GM19023 (cell line): ENCODE data around the gene NCOA3.

Experiments
- ATAC-seq: cut with Tn5 transposase; IDR thresholded peaks from one replicate; pipeline ENCODE4 v1.9.1; 2021; ENCODE audit warnings: mild to moderate bottlenecking, moderate library complexity; ENCODE audit not compliant: unreplicated experiment

The NCOA3 gene

DNA sequence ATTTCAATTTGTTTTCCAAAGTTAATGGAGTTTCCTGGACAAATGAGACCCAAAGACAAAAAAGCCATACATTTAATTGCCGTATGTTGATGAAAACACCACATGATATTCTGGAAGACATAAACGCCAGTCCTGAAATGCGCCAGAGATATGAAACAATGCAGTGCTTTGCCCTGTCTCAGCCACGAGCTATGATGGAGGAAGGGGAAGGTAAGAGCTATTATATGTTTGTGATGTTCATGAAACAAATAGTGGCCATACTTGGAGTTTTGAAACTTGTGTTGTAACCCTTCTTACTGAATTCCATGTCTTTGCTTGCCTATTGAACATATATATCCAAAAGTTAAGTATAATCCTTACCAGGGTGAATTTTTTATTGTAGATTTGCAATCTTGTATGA is 125.9 kb downstream of the NCOA3 start:
- ATAC-seq, result no peak

DNA sequence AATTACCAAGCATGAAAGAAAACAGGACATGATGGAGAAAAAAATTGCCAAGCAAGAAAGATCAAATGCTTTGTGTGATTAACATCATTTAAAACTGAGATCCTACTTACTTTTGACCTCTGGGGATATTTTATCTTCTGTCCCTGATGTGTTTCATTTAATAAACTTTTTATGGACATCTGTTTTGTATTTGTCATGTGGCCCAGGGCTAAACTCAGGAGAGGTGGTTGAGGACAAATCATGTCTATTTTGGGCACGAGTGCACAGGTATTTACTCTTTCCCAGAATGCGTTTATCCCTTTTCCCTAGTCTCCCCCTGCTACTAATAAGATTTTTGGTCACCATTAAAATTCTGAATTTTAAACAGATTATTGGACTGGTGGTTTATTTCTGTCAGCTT is 128.2 kb downstream of the NCOA3 start:
- no peak for ATAC-seq

DNA sequence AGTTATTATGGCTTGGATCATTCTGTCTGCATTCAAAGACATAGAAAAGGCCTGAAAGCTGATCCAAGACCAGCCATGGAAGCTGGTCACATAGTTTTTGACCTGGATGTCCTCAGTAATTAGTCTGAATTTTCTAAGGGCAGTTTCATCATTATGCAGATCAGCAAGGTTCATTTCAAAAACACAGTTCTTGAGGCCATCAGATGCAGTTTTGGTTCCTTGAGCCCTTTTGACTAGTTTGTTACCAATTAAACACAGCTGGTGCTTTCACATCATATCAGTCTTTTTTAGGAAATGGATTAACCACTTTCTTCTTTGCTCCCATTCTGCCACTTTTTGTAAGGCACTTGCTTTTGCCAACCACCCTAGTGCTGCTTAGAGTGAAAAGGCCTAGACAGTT is 129.4 kb downstream of the NCOA3 start:
- no peak for ATAC-seq

DNA sequence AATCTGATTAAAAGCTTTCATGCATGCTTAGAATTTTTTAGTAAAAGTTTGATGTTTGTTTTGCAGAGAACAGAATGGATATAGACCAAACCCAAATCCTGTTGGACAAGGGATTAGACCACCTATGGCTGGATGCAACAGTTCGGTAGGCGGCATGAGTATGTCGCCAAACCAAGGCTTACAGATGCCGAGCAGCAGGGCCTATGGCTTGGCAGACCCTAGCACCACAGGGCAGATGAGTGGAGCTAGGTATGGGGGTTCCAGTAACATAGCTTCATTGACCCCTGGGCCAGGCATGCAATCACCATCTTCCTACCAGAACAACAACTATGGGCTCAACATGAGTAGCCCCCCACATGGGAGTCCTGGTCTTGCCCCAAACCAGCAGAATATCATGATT is 133.6 kb downstream of the NCOA3 start:
- ATAC-seq, result no peak

DNA sequence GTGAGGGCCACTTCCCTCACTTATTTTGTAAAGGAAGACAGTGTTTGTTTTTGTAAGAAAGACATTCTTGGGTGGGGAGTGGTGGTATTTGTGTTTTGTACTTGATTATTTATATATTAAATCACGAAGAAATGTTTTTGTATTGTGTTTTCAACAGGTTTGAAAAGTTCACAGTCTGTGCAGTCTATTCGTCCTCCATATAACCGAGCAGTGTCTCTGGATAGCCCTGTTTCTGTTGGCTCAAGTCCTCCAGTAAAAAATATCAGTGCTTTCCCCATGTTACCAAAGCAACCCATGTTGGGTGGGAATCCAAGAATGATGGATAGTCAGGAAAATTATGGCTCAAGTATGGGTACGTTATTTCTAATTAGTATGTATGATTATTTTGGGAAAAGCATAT is 137.2 kb downstream of the NCOA3 start:
- ATAC-seq, result no peak

DNA sequence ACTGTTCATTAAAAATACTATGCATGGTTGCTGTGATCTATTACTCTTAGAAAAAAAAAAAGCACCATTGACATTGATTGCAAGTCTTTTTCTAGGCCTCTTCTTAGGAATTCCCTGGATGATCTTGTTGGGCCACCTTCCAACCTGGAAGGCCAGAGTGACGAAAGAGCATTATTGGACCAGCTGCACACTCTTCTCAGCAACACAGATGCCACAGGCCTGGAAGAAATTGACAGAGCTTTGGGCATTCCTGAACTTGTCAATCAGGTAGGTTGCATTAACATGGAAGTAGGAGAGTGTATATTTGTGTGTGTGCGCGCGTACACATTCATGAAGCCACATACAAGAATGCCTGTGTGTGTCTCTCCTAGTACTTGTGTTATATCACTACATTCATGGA is 140.4 kb downstream of the NCOA3 start:
- no peak for ATAC-seq

DNA sequence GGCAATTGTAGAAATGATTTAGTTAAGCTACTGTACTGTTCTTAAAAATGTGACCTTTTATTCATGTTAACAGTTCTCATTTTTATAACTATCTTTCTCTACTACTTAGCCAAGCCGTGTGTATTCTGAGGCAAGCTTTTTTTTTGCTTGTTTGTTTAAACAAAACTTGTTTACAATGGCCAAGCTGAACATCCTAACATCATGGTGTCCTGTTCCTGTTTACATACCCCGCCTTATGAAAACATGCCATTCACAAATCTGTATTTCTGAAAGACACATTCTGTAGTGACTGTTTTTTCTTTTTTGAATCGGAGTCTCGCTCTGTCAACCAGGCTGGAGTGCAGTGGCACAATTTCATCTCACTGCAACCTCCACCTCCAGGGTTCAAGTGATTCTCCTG is 140.9 kb downstream of the NCOA3 start:
- ATAC-seq, result no peak

DNA sequence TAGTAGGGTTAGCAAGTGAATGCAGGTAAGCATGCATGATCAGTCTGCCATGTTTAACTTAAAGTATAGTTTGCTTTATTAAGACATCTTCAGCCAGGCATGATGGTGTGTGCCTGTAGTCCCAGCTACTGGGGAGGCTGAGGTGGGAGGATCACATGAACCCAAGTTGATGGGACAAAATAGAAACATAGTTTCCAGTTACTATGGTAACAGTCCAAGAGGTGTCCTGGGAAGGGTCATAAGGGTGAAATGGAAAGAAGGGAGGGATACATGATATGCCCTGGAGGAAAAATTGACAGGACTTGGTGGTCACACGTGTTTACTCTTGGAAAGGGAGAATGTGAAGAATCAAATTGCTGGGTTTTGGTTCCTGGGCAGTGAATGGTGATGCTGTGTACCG is 143.9 kb downstream of the NCOA3 start:
- ATAC-seq, result no peak

DNA sequence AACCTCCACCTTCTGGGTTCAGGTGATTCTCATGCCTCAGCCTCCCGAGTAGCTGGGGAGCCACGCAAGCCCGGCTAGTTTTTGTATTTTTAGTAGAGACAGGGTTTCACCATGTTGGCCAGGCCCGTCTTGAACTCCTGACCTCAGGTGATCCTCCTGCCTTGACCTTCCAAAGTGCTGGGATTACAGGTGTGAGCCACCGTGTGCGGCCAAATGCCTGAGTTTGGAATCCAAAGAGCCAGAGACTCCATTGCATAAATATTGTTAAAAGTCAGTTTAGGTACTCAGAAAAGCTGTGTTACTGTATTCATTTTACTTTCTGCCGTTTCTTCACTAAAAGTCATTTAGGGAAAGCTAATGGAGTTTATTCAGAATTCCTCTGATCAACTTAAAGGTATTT is 146.3 kb downstream of the NCOA3 start:
- ATAC-seq, result no peak

DNA sequence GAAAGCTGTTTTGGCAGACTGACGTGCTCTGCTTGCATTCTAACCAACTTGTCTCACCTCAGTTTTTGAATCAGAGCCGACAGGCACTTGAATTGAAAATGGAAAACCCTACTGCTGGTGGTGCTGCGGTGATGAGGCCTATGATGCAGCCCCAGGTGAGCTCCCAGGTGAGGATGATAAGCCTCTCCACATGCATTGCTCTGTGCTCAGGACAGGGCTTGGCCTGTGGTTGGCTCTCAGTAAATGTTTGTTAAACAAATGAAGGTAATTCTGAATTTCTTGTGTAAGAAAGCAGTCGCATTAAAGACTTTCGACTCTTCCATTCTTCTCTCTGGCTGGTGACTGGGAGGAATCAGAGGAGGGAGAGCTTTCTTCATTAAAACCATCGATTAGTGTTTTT is 147.3 kb downstream of the NCOA3 start:
- ATAC-seq, result no peak

DNA sequence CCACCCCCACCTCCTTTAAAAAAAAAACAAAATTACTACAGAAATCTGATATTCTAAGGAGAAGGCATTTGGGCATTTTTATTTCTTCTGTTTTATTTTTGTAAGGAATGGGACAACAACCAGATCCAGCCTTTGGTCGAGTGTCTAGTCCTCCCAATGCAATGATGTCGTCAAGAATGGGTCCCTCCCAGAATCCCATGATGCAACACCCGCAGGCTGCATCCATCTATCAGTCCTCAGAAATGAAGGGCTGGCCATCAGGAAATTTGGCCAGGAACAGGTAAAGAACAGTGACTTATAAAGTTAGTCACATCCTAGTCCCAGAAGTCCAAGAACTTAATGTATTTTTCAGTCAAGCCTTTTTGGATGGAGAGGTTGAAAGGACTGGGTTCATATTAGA is 150.6 kb downstream of the NCOA3 start:
- ATAC-seq, result no peak

DNA sequence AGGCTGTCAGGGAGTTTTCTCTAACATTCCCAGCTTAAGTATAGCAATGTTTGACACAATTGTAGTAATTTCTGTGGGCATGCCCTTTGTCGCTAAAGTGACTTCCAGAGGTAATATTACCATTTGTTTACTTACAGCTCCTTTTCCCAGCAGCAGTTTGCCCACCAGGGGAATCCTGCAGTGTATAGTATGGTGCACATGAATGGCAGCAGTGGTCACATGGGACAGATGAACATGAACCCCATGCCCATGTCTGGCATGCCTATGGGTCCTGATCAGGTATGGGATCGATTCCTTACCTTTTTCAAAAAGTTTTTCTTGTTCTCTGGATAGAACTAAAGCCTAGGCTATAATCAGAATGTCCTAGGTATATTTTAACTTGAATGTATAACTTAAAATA is 151.1 kb downstream of the NCOA3 start:
- ATAC-seq, result no peak

DNA sequence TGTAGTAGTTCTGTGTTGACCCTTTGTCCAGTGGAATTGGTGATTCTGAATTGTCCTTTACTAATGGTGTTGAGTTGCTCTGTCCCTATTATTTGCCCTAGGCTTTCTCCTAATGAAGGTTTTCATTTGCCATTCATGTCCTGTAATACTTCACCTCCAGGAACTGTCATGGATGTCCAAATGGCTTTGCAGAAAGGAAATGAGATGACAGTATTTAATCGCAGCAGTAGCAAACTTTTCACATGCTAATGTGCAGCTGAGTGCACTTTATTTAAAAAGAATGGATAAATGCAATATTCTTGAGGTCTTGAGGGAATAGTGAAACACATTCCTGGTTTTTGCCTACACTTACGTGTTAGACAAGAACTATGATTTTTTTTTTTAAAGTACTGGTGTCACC is 152.2 kb downstream of the NCOA3 start:
- ATAC-seq, result no peak

DNA sequence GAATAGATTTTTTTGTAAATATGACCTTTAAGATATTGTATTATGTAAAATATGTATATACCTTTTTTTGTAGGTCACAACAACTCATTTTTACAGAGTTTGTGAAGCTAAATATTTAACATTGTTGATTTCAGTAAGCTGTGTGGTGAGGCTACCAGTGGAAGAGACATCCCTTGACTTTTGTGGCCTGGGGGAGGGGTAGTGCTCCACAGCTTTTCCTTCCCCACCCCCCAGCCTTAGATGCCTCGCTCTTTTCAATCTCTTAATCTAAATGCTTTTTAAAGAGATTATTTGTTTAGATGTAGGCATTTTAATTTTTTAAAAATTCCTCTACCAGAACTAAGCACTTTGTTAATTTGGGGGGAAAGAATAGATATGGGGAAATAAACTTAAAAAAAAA is 152.7 kb downstream of the NCOA3 start:
- no peak for ATAC-seq

DNA sequence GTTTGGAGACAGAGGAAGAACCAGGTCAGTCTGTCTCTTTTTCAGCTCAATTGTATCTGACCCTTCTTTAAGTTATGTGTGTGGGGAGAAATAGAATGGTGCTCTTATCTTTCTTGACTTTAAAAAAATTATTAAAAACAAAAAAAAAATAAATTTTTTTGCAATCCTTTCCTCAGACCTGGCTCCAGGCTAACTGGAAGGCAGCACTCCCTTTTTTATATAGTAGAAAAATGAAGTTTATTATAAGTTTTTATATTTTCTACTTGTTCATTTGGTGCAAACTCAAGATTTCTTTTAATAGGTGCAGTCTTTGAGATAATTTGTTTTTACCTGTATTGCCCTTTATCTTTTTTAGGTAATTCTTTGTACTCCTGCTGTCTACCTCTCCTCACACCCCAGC is 153.9 kb downstream of the NCOA3 start:
- no peak for ATAC-seq

DNA sequence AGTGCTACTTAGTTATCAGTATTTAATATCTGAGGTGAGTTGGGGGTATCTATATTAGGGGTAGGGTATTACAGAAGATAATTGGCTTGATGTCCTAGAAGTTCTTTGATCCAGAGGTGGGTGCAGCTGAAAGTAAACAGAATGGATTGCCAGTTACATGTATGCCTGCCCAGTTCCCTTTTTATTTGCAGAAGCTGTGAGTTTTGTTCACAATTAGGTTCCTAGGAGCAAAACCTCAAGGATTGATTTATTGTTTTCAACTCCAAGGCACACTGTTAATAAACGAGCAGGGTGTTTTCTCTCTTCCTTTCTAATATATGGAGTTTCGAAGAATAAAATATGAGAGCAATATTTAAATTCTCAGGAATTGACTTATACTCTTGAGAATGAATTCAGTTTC is 154.6 kb downstream of the NCOA3 start:
- ATAC-seq, result no peak

DNA sequence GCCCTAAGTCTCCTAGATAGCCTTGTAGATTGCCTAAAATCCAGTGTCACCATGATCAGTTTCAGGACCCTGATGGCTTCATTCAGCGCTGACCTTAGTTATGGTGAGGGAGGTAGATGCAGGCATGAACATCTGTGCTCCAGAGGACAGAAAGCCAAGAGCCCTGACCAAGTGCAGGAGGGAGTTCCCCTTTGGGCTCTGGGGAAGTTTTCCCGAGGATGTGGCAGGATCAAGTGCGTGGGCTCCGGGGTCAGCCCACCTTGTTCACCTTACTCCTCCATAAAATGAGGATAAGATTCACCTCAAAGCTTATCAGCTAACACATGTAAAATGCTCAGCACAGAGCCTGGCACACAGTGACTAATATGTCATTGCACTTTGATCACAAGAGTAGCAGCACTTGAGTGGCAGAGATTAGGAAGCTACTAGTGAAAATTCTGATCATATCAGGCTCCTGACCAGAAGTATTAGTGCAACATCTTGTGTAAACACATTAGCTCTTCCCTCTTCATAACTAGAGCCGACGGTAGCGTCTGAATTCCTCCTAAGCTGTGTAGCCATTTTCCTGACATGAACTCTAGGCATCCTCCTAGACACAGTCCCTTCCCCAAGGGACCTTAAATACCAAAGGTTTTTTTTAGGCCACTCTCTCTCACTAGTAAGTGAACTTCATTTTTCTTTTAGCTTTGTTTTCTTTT is 158.4 kb downstream of the NCOA3 start:
- ATAC-seq, result no peak

DNA sequence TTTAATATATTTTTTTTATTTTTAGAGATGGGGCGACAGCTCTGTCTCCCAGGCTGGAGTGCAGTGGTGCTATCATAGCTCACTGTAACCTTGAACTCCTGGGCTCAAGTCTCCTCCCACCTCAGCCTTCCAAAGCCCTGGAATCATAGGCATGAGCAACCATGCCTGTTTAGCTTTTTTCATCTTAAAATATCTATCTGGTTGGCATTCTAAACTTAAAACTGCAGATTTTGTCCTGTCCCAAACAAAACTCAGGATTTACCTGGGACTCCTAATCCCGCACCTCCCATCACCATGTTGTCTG is 158.9 kb downstream of the NCOA3 start:
- no peak for ATAC-seq

DNA sequence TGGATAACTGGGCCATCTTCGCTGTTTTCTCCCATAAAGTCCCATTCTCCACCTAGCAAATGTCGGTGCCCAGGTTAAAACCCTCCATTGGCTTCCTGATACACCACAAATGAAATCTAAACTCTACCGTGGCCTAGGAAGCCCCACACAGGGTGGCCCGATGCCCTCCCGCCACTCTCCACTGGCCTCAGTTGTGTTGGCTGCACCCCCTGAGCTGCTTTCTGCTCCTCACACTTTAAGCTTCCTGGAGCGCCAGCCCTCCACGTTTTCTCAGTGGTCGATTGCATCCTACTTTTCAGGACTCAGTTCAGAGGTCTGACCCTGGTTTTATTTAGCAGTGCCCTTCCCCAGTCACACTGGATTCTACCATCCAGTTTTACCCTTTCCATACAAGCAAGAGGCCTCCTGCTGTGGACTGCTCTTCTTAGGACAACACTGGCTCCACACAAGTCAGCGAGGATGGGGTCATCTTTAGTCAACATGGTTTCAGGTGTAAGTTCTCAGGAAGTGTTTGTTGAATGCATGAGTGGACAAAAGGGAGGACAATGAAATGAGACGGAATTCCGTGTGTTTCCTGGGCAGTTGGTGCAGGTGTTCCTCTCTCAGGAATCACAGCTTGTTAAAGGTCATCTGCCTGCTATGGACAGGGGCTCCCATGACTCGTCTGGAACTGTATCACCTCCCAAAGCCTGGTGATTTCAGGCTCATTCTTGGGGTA is 159.5 kb downstream of the NCOA3 start:
- no peak for ATAC-seq

DNA sequence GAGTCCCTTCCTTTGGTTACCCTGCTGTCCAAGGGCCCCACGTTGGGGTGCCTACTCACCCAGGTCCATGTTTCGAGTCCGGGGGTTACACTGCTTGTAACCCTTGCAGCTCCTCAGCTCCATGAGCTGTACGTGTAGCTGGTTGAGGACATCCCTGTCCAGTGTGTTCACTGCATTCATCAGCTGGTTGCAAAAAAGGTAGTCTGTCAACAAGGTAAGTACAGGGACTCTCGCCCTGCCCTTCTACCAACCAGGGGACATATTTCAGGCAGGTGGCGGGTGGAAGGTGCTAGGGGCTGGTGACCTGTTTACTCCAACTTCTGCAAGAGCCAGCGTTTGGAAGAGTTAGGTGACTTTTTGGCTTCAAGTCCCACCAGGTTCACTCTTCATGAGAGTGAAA is 160.0 kb downstream of the NCOA3 start:
- ATAC-seq, result no peak

DNA sequence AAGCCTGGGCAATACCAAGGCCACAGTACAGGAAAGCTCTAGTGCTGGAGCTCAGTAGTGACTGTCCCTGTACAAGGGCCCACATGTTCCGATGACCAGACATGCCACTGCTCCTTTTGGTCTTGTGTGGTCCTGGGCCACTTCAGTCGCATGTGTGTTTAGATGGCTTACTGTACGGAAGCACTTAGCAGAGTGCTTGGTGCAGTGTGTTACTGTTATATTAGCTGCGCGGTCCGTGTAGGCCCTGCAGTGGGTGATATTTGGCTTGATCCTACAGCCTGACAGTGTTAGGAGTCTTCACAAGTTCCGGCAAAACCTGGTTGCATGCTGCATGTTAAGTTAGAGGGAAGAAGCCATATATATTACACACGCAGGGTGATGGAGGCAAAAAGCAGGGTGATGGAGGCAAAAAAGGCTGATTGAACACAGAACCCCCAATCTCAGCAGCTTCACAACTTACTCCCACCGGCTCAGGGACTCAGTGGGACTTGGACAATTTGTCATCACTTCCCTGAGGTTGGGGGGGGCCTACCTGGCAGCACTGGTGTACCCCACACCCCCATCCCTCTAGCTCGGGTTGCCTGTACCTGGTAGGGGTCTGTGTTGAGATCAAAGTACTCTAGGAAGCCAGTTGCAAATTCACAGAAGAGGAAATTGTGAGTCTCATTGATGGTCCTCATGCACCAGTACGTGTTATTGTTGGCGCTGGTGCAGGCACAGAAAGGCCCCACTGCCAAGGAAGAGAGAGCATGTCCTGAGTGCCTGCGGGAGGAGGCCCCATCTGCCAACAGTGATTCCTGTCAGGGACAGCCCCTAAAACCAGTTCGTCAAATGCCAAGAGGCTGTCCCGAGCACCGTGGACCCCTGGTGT is 161.0 kb downstream of the NCOA3 start:
- ATAC-seq, result no peak
